ENCODE measurements around the gene CMYA5. TPM values are rescaled to one million over a fixed set of nuclear protein-coding genes. Genes with fewer than 3 reads are reported as not detected.

CMYA5 gene
- total and polyA plus RNA-seq, 9 of the 15 experiments (the other 6 are each of a cell fraction or from before 2014, with no cell fraction given), result 0.18 to 1.1 (median 0.32) TPM

GRCh38 chr5:79795764-79796398 is 106.2 kb downstream of the CMYA5 start (continued):
- TF ChIP-seq ZMIZ1 (IDR thresholded peaks at IDR 0.05; ENCODE audit: low read depth in 2 of 2, low read length in 2 of 2), result no peak
- peak; percentile 97 for TF ChIP-seq NFIC (IDR thresholded peaks at IDR 0.05)
- no peak for TF ChIP-seq PHF21A (IDR thresholded peaks at IDR 0.05; ENCODE audit: borderline replicate concordance, low read depth)
- no peak for TF ChIP-seq HINFP (tag; conservative IDR thresholded peaks at IDR 0.05; ENCODE audit: low read depth)
- TF ChIP-seq HMG20A (CRISPR knock-in tag; conservative IDR thresholded peaks at IDR 0.05), result no peak
- TF ChIP-seq POLR2AphosphoS2 (IDR thresholded peaks at IDR 0.05; ENCODE audit: low read length), result no peak
- TF ChIP-seq ATF4 (CRISPR knock-in tag; IDR thresholded peaks at IDR 0.05), result no peak
- no peak for TF ChIP-seq HNRNPK (IDR thresholded peaks at IDR 0.05; ENCODE audit: low read depth, low read length, poor library complexity, severe bottlenecking)
- TF ChIP-seq ZNF830 (CRISPR knock-in tag; IDR thresholded peaks at IDR 0.05), result no peak

Data from K562 (cell line).